GM21423 (cell line): ENCODE data around the gene TGM2.

Source experiments
- ATAC-seq: cut with Tn5 transposase; IDR thresholded peaks from one replicate; pipeline ENCODE4 v1.9.1; 2021; ENCODE audit warnings: mild to moderate bottlenecking, moderate library complexity; ENCODE audit not compliant: unreplicated experiment

Gene TGM2

DNA sequence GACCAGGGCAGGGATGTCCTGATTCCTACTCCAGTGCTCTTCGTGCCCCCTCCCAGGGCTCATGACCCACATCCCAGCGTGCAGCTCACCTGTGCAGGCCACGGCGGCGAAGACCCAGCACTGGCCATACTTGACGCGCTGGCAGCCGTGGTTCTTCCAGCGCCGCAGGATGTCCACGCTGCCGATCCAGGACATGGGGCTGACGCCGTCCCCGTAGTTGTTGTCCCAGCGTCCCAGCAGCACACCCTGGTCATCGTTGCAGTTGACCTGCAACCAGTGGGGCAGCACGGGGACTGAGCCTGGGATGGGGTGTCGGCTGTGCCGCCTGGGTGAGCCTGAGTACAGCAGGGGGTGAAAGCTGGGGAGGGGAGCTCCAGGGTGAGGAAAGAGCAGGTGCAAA, 18.4 kb downstream of the TGM2 start:
- ATAC-seq = no peak

DNA sequence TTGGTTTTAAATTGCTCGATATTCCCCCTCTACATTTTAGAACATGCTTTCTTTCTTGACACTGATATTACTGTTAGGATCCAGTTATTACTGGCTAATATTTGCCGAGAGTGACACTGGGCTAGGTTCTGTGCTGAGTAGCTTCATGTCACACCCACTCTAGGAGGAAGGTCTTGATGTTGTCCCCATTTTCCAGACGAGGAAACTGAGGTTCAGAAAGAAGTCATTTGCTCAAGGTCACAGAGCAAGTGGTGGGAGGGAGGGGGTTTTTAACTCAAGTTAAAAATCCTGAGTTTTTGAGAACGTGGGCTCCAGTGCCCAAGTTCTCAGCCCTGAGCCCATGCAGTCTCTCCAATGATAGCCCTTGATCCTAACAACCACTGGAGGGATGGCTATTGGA, 18.9 kb downstream of the TGM2 start:
- ATAC-seq = no peak

DNA sequence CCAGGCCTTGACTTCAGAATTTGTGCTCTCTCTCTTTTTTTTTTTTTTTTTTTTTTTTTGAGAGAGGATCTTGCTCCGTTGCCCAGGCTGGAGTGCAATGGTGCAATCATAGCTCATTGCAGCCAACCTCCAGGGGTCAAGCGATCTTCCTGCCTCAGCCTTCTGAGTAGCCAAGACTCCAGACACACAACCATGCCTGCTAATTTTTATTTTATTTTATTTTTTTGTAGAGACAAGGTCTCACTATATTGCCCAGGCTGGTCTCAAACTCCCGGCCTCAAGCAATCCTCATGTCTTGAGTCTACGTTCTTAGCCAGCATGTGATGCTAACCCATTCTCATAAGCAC, 19.4 kb downstream of the TGM2 start:
- no peak for ATAC-seq

DNA sequence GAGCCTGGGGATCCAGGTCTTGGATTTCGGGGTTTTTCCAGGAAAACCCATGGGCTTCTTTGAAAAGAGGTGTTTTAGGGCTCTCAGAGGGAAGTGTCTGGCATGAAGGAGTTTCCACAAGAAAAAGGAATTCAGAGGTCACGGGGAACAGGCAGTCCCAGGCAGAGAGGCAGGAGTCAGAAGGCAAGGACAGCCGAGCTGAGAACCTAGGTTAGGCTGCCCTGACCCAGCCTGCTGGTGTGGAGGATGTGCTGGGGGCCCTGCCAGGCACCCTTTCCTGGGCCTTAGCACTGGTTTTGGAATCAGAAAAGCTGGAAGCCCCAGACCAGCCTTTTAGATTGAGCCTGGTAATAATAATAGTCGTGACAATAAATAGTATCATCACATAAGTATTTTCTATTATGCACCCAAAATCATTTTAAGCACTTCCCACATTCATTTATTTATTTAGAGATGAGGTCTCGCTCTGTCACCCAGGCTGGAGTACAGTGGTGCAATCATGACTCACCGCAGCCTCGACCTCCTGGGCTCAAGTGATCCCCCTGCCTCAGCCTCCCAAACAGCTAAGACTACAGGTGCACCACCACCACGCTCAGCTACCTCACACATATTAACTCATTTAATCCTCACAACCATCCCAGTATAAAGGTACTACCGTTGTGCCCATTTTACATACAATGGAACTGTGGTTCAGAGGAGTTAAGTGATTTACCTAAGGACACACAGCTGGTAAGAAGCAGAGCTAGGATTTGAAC, 19.9 kb downstream of the TGM2 start:
- ATAC-seq = no peak

DNA sequence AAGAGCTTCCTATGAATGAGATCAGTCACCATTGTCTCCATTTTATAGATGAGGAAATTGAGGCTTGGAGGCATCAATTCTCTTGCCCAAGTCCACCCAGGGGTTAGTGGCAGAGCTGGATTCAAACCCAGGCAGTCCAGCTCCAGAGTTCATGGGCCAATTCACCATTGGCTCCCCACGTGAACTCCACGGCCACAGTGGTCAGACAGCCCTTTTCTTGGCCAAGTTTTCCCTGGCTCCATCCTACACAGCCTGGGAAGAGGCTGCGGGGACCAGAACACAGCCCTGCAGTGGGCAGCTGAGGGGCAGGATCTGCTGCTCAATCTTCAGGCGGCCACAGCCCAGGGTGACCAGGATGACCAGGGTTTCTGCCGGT, 20.5 kb downstream of the TGM2 start:
- ATAC-seq = no peak

DNA sequence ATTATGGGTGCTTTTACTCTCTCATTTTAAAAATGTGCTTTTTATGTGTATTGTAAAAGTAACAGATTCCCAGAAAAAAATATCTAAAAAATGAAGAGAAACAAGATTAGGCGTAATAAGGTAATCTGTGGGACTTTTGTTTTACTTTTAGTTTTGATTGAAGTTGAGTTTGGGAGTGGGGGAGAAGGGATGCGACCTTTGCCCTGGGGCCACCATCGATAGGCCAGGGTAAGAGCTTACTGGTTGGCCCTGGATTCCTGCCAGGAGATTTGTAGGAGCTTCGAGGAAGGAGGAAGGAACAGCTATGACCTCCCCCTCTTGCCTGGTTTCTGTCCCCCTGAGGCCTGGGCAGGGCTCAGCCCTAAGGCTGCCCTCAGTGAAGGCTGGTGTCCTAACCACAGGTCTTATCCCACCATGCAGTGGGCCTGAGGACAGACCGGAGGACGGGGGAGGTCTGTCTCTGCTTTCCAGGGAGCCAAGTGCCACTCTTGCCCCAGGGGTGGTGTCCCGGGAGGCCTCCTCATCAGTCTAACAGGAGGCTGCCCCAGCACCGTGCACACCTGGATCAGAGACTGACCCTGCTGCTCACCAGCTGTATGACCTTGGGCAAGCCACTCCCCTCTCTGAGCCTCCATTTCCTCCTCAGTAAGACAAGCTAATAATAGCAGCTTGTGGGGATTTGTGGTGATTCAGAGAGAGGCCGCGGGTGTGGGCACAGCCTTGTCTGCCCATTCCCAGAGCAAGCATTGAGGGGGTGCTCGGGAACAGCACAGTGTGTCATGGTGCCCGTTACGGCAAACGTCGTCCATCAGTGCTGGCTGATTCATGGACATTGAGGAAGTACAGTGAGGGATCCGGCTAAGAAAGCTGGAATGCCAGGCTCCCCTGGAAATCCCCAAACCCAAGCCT, 21.2 kb downstream of the TGM2 start:
- no peak for ATAC-seq

DNA sequence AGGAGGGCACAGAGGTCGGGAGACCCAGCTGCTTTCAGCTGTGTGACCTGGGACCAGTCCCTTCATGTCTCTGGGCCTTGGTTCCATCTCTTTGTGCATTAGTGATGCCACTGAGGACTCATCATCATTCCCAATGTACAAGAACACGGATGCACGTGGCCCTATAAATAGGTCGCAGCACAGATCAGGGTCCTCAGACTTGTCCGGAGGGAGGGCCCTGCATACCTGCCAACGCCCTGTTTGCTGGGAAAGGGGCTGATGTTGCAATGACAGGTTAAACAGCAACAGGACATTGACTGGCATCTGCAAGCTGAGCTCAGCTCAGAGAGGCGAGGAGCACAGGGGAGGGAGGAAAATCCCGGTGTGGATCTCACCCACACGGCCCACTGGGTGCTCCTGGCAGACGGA, 21.8 kb downstream of the TGM2 start:
- ATAC-seq = no peak

DNA sequence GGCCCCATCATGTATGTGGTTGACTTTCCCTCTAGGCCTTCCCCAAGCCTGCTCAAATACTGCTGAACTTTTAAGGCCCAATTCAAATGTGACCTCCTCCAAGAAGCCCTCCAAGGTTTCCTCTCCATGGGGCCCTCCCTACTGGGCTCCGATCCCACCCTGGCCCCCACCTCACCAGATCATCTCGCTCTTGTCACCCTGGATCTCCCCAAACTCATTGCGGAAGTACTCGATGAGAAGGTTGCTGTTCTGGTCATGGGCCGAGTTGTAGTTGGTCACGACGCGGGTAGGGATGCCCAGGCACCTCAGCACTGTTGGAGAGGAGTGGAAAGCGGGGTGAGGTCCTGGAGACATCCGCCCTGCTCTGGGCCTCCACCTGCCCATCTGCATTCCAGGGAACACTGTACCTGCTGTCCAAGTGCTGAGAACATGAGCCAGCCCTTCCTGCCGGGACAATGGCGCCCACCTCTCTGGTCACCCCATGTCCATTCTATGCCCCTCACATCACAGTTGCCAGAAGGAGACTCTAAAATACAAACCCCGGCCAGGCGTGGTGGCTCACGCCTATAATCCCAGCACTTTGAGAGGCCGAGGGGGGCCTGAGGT, 23.1 kb downstream of the TGM2 start:
- ATAC-seq = no peak

DNA sequence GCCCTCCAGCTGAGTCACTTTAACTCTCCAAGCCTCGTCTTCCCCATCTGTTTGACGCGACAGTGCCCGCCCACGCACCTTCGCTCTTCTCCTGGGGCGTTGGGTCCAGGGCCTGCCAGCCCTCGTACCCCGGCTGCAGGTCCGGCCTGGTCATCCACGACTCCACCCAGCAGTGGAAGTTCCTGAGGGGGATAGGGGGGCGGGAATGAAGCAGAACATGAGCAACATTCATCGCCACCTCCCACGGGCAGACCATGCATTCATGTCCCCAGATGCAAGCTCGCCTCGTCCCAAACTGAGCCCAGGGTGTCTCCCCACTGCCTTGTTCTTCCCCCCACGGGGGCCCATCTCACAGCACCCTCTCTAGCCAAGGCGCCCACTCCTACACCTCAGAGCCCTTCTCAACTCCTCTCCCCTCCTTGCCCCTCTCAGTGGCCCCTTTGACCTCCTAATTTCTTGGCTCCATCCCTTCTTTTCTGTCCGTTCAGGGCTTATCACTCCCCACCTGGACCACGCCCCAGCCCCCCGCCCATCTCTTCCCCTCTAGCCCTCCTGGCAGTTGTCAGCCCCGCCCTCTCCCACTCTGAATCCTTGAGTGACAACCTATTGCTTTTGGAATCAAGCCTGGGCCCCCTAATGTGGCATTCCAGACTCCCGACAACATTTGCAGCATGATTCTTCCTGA, 23.7 kb downstream of the TGM2 start:
- ATAC-seq = no peak

DNA sequence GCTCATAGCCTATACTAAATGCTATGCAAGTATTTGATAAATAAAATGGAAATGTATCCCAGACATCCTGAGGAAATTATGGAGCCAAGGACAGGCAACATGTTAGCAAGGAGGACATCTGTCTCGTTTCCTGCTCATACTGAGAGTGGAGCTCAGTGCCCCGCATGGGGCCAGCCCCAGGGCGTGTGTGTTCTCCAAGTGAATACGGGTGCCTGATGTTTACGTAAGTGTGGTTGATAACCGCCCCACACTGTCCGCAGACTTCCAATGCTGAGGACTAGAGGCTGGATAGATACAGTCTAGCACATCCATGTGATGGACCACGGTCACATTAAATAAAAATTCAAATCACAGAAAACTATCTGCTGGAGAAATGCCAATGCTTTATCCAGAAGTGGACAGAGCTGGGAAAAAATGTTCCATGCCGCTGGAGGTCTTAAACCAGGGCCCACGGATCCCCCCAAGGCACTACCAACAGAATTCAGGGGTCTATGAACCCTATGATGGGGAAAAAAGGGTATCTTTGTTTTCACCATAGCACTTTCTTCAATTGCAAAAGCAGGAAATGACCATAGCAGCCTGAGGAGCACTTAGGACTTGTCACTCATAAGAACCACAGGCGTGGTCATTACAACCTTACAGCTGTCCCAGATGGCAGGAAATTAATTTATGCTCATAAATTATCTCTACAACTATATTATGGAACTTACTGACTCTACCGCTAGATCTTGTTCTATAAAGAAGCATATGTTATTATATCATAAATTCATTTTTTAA, 24.9 kb downstream of the TGM2 start:
- ATAC-seq = no peak

DNA sequence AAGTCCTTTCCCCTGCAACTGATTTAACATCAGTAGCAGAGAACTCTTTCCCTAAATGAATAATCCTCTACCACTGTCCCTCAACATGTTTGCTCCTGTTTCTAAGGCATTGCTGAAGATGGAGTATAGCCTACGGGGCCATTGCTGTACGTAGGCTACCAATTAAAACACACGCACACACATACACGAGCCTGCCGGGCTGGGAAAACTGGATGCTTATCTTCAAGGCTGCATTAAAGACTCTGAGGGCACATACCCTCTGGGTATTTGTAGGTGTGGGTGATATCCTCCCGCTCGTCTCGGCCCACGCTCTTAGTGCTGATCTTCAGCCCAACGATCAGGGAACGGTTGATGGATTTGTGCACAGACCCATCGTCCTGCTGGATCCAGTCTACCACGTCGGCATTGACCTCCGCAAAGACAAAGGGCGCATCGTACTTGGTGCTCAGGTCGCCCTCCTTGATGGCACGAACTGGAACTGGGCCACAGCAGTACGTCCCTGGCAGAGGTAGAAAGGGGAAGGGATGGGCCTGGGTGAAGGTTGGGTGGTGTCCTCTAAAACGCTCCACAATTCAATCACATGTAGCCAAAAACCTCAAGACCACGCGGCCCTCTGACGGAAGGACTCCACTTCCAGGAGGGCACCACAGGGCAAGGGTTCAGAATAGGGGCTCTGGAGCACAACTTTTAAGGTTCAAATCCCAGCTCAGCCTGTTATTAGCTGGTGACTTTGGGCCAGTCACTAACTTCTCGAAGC, 25.7 kb downstream of the TGM2 start:
- ATAC-seq = no peak

DNA sequence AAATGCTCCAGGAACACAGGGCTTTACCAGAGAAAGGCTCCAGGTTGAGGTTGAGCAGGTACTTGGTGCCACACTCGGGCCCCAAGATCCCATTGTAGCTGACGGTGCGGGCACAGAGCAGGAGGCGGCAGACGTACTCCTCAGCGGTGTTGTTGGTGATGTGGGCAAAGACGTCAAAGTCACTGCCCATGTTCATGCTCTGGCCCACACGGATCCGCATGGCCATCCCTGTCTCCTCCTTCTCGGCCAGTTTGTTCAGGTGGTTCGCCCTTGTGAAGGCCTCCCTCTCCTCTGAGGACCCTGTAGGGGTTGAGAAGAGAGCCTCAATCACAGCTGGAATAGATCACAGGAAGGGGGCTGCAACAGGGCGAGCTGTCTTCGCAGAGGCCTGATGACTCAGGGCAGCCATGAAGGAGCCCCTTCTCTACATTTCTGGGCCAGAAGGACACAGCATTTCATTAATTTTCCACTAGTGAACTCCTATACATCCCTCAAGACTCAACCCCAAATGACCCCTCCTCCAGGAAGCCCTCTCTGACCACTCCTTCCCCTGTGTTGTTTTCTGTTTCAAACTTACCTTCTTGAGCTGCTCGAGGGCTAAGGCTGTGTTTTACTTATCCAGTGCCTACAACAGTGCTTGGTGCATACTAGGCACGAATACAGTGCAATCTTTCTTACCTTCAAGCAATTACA, 26.8 kb downstream of the TGM2 start:
- ATAC-seq = no peak

DNA sequence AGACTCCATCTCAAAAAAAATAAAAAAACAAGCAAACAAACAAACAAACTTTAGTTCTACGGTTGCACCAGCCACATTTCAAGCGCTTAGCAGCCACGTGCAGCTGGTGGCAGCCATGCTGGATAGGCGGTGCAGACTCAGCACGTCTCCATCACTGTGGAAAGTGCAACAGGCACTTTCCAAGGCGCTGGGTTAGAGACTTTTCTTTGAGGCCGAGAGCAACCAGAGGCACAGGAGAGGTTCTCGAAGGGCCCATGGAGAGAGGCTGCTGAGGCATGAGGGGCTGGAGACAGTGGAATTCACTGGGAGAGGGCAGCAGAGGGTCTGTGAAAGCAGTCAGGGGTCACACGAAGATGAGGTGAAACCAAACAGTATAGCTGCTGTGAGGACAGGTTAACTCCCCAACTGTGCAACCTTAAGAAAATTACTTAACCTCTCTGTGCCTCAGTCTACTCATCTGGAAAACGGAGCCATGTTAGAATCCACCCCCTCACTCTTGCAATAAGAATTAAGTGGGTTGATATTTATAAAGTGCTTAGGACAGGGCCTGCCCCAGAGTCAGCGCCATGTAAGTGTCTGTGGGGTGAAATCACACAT, 27.5 kb downstream of the TGM2 start:
- ATAC-seq = no peak

DNA sequence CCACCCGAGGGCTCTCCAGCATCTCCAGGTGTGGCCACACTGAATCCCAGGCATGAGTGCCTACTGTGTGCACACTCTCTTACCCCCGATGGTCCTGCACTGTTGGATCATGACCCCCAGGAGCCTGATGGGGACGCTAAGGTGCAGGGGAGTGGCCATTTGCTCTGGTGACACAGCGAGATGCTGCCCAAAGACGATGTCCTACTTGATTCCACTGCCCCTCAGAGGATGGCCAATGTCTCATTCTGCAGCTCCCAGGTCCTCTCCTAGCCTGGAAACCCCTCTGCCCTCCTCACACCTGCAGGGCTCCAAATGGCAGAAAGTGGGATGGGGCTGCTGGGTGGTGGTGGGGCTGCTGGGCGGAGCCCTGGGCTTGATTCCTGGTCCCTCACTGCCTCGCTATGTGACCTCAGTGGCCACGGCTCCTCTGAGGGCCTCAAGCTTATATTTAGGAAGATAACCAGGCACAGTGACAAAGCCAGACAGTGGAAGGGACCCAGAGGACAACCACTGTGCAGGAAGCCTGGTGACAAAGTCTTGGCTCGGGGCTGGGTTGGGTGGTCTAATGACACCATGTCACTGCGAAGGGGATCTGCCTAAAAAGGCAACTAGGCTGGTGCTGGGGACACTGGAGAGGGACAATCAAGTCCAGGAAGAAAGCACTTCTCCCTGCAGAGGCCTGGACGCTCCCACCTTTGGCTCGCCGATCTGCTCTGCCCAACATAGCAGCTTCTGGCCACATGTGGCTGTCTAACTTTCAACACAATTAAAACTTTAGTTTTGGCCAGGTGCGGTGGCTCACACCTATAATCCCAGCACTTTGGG, 28.4 kb downstream of the TGM2 start:
- no peak for ATAC-seq

DNA sequence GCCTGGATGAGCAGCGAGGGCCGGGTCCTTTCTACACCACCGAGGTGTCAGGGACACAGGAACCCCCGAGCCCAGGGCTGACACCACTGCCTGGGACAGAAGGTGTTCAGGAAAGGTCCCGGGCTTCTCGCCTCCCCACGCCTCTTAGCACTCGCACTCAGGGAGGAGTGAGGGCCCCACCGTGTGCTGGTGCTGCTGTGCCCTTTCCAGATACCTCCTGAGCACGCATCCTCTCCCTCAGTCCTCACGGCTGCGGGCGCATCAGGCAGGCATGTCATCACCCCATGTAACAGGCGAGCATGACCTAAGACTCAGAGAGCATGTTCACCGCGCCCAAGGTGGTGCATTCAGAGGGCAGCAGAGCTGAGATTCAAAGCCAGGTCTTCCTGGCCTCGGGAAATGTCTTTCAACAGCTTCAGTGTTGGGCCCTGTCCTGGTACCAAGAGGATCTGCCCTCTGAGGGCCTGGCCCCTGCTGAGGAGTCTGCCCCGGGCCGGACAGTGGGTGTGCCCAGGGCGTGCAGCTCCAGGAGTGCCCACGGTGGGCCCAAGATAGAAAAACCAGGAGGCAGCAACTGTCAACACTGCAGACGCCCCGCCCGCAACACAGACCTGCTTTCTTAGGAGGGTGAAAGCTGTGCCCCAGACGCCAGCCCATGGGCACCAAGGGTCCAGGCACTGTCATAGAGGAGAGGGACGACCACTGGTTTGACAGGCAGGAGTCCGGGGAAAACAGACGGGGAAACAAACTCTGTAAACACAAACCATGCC, 29.2 kb downstream of the TGM2 start:
- ATAC-seq = no peak

DNA sequence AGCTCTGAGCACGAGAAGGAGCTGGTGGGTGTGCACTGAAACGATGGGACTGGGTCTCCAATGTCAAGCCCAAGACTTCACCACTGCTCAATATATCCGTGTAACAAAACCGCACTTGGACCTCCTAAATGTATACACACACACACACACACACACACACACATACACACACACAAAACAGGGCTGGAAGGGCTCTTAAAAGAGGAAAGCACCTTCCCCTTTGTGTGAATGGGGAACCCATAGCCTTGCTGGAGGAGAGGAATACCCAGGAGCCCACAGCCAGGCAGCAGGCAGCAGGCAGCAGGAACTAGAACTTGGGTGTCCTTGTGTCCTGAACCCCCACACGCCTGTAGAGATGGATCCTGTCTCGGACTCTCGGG, 29.8 kb downstream of the TGM2 start:
- no peak for ATAC-seq
